ENCODE measurements around the gene FEN1.

Gene FEN1, protein sequence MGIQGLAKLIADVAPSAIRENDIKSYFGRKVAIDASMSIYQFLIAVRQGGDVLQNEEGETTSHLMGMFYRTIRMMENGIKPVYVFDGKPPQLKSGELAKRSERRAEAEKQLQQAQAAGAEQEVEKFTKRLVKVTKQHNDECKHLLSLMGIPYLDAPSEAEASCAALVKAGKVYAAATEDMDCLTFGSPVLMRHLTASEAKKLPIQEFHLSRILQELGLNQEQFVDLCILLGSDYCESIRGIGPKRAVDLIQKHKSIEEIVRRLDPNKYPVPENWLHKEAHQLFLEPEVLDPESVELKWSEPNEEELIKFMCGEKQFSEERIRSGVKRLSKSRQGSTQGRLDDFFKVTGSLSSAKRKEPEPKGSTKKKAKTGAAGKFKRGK

DNA sequence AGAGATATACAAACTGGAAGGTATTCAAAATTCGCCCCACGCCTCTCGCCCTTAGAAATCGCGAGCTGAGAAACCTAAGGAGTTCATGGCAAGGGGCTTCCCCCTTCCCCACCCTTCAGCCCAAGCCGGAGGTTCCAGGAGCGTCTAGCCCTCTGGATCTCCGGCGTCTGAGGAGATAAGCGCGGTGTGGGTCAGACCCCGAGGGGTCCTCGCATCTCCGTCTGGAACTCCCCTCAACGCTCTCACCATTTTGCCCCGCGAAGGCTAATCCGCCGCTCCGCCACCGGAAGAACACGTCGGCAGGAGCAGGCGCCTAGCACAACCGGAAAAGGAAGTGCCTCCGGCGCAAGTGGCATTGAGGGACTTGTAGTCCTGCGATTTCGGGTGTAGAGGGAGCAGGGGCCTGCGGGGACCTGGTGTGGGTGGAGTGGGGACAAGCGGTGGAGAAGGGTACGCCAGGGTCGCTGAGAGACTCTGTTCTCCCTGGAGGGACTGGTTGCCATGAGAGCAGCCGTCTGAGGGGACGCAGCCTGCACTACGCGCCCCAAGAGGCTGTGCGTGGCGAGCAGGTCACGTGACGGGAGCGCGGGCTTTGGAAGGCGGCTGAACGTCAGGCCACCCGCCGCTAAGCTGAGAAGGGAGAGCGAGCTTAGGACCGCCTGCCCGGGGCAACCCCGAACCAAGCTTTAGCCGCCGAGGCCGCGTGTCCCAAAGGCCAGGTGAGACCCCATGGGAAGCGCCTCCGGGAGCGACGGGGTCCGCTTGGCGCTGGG lies at the start of gene FEN1, which contains the start of gene TMEM258:
TSS of gene FEN1 (plus strand) at position 602 of the 773 bp plus-strand sequence. CDS start 2,451 bp downstream, outside the sequence.
TSS of gene TMEM258 (minus strand) at position 290 of the 773 bp plus-strand sequence. CDS start at position 249, 41 bp downstream.
- DNase-seq (ENCODE audit: low spot score), result peak; percentile 91

DNA sequence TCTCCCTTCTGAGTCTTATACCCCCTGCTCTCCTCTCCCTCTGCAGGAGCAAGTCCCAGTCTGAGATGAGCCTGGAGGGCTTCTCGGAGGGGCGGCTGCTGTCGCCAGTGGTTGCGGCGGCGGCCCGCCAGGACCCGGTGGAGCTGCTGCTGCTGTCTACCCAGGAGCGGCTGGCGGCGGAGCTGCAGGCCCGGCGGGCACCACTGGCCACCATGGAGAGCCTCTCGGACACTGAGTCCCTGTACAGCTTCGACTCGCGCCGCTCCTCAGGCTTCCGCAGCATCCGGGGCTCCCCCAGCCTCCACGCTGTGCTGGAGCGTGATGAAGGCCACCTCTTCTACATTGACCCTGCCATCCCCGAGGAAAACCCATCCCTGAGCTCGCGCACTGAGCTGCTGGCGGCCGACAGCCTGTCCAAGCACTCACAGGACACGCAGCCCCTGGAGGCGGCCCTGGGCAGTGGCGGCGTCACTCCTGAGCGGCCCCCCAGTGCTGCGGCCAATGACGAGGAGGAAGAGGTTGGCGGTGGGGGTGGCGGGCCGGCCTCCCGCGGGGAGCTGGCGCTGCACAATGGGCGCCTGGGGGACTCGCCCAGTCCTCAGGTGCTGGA lies 49.1 kb upstream of the FEN1 start:
- DNase-seq (ENCODE audit: low spot score), result no peak

DNA sequence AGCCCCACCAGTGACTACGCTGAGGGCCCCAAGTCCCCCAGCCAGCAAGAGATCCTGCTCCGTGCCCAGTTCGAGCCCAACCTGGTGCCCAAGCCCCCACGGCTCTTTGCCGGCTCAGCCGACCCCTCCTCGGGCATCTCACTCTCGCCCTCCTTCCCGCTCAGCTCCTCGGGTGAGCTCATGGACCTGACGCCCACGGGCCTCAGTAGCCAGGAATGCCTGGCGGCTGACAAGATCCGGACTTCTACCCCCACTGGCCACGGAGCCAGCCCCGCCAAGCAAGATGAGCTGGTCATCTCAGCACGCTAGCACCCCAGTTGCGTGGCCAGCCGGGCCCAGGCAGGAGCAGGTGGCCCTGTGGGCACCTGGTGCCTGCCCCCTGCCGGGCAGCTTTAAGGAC lies 48.5 kb upstream of the FEN1 start:
- DNase-seq (ENCODE audit: low spot score), result no peak

DNA sequence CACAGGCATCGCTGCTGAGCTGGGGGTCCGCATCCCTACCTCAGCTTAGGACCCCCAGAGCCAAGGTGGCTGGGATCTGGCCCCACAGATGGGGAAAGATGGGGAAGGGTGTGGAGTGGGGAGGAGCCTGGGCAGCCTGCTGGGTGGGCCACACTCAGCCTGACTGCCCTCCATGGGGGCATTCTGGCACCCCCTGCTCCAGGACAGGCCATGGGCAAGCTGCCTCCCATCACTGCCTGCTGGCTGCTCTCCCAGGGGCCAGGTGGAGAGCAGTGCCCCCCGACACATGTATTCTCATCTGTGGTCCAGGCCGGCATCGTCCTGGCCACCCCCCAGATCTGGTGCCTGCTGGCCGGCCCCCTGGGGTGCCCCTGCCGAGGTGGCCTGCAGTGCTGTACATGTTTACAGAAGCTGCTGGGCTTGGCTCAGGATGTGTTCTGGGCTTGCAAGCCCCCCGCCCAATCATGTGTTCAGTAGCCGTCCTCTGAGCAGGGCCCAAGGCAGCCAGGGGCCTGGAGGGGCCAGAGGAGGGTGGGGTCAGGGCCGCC lies 48.0 kb upstream of the FEN1 start:
- DNase-seq (ENCODE audit: low spot score), result no peak

DNA sequence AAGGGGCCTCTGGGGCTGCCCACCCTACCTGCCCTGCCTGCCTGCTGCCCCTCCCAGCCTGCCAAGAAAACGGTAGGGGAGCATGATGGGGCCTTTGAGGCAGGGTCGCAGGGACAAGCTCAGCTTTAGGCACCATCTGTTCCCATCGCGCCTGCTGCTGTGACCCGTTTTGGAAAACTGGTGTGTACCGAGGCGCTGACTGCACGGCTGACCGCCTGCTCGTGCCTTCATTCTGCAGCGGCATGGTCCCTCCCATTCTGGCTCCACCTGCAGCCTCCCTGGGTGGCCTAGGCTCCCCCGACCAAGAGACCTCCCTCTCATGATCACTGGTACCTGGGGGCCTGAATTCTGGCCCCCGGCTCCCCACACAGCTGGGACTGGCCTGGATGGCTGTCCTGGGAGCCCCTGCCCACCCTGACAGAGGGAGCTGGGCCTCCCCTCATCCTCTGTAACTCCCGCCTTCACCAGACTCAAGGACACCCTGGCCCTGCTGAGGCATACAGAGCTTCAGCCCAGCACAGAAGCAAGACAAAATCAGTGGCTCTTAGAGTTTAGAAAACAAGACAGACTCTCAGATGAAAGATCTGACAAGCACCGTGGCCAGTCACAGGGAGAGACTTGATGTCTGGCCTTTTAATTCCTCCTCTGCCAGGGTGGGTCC lies 46.8 kb upstream of the FEN1 start:
- no peak for DNase-seq (ENCODE audit: low spot score)

DNA sequence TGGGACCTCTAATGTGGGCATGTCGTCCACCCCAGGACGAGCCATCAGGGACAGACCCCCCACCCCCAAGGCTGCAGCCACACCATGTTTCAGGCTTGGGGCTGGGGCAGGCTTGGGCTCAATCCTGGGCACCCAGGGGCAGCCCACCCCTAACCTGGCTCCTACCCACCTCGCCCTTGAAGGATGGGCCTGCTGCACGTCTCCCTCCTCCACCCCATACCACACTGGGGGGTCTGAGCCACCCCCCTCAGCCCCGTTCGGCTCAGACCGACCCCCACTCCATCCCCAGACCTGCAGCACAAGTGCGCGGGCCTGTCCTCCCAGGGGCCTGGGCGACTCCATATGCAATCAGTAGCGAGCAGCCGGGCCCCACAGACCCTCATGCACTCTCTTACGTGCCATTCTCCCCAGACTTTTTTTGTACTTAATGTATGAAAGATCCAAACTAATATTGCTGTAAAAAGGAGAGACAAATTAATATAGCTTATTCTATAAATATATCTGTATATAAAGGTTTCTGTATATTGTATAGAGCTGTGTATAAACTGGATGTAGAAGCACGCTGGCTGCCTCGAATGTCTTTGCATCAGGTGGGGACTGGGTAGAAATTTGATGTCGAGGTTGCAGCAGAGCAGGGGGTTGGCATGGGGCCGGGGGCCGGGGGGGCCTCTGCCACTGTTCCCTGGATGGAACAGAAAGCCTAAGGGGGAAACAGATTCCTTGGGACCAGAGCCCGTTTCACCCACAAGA lies 46.1 kb upstream of the FEN1 start:
- no peak for DNase-seq (ENCODE audit: low spot score)

DNA sequence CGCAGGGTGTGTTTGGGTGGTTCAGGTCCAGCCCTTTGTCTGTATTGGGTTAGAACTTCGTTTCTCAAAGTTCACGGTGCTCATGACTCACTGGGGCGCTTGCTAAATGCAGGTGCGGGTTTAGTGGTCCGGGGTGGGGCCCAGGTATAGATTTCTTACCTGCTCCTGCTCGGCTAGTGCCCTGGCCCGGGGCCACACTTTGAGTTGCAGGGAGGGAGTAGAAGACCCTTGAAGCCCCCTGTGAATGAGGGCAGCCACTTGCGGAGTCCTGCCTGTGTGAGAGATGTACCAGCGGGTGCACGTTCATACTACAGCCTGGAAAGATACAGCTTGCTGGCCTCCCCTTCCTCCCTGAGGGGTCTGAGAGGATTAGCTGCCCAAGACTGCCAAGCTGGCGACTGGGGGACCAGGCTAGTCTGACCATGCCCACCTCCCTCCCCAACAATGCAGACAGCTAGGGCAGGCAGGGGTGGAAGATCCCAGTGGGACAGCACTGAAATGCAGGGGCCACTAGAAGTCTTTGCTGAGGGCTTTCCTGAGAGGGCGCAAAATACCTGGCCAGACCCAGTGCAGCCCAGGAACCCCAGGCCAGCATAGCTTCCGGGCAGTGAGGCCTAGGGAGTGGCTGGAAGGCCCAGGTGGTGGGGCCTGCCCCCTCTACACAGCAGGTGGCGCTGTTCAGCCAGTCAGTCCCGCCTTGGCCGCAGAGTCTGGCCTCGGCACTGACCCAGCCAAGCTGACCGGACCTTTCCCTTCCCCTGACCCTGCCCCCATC lies 45.3 kb upstream of the FEN1 start:
- peak; percentile 70 for DNase-seq (ENCODE audit: low spot score)

DNA sequence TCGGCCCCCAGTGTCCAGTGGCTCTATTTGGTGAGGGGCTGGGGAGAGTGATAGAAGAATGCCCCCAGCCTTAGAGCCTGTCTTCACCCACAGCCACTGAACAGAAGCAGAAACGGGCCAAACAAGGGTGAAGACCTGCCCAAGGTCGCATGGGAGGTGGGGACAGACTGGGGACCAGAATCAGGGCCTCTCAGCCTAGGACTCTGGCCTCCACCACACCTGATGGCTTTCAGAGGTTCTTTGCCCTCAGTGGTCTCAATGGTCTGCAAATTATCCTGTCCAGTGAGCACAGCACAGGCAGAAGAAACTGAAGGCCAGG lies 44.8 kb upstream of the FEN1 start:
- DNase-seq (ENCODE audit: low spot score), result no peak

DNA sequence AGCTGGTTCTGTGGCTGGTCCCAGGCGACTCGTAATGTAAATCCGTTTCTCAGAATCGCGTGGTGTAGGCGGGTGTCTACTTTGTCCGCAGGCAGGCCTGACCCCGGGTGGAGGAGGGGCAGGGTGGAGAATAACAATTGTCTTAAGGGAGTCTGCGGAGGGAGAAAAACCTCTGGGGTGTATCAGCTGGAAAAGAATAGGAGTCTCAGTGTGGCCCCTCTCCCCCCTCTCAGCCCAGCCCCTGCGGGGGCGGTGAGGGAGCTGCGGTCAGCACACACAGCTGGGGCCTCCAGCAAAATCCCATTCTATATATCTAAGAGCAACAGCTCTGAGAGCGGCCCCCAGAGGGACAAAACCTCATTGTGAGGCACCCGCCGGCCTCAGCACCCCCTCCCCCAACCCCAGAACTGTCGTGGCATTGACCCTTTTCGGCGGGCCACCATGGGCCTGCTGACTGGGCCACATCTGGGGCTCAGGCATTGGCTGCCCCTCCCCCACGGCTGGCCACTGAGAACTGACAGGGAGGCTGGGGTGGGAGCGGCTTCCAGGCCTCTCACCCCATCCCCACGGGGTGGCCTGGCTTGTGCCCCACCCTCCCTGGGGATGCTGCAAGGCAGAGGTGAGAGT lies 43.0 kb upstream of the FEN1 start:
- DNase-seq (ENCODE audit: low spot score), result no peak

DNA sequence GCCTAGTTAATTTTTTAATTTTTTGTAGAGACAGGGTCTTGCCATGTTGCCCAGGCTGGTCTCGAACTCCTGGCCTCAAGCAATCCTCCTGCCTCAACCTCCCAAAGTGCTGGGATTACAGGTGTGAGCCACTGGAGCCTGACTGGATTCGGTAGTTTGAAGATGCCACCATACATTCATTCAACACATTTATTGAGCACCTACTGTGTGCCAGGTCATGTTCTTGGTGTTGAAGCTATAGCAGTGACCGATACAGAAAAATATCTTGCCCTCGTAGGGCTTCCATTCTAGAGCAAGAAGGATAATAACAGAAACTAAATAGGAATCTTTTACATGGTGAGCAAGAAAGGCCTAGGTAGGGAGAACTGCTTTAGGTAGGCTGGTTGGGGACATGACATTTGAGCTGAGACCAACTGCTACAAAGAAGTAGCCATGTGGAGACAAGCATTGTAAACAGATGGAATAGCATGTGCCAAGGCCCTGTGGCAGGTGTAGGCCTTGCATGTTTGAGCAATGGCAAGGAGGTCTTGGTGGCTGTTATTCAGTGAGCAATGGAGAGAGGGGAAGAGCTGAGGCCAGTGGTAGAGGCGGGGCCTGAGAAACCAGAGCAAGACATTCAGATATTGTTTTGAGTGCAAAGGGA lies 42.0 kb upstream of the FEN1 start:
- no peak for DNase-seq (ENCODE audit: low spot score)

DNA sequence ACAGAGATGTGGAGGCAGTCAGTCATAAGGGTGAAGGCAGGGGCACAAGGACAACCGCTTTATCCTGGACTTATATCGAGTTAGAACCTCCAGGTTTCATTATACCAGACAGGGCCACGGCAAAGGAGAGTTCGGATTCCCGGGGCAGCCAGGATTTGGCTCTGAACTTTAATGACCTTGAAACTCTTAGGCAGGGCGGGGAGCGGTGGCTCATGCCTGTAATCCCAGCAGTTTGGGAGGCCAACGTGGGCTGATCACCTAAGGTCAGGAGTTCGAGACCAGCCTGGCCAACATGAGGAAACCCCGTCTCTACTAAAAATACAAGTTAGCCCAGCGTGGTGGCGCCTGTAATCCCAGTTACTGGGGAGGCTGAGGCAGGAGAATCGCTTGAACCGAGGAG lies 41.3 kb upstream of the FEN1 start:
- no peak for DNase-seq (ENCODE audit: low spot score)

DNA sequence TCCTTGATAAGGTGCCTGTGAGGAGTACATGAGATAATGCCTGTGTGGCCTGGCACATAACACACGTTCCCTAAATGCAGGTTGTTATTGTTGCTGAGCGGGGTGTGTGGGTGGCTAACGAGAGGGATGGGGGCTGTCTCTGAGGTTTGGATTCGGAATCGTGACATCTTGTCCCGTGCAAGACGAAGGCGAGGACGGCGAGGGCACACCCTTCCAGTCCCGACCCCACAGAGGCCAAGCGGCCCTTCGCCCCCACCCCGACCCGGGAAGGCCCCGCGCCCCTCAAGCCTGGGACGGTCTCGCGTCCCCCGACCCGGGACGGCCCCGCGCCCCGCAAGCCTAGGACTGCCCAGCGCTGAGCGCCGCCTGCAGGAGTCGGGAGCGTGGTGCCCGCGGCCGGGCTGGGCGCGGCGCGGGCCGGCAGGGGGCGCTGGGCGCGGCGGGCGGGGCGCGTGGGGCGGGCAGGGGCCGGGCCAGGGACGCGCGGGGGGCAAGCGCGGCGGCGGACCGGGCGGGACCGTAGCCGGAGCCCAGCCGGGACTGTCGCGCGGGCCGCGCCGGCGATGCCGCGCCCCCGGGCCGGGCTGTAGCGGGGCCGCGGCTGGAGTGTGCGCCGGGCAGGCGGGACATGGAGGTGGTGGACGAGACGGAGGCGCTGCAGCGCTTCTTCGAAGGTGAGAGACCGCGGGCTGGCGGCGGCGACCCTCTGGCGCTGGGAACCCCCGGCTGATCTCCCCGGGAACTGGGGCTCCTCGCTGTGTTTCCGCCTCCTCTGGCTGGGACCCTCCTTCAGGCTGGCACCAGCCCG lies 40.4 kb upstream of the FEN1 start, which contains the start of gene MYRF:
TSS of gene MYRF (plus strand) at position 520 of the 808 bp plus-strand sequence. CDS start at position 629, 109 bp downstream.
- no peak for DNase-seq (ENCODE audit: low spot score)

DNA sequence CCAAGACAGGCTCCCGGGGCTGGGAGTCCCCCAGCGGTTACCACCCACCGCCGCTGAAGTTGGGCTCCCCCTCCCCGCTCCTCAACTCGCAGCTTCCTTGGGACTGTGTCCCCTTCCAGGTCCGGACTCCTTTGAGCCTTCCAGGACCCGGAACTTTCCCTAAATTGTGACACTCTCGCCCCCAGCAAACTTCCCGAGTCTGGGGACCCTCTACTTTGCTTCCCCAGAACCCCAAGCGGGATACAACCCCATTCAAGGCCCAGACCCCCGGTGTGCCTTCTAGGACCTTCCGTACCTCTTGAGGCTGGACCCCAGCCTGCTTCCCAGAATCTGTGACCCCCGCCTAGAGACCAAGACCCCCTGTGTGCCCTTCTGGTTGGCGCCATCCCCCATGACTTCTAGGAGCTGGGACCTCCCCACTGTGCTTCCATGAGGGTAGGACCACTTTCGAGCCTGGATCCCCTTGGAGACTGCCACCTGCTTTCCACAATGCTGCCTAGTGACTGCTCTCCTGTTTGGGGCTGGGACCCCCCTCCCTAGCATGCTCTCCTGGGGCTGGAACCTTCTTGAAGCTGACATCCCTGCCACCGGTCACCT lies 39.7 kb upstream of the FEN1 start:
- DNase-seq (ENCODE audit: low spot score), result no peak

DNA sequence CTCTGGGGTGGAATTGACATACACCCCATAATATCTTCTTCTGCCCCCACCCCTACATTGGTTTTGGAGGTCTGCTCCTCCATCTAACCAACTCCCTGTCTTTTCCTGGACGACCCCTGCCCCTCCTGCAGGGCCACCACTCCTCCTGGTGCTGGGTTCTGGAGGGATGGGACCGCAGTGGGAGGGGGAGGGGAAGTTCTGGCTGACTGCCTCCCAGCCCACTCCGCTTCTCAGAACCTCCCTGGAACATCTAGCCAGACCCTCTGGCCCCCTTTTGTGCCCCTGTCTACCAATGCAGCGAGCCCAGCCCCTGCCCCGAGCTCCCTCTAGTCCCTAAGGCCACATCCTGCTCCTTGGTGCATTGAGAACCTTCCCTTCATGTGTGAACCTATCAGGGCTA lies 39.0 kb upstream of the FEN1 start:
- no peak for DNase-seq (ENCODE audit: low spot score)

DNA sequence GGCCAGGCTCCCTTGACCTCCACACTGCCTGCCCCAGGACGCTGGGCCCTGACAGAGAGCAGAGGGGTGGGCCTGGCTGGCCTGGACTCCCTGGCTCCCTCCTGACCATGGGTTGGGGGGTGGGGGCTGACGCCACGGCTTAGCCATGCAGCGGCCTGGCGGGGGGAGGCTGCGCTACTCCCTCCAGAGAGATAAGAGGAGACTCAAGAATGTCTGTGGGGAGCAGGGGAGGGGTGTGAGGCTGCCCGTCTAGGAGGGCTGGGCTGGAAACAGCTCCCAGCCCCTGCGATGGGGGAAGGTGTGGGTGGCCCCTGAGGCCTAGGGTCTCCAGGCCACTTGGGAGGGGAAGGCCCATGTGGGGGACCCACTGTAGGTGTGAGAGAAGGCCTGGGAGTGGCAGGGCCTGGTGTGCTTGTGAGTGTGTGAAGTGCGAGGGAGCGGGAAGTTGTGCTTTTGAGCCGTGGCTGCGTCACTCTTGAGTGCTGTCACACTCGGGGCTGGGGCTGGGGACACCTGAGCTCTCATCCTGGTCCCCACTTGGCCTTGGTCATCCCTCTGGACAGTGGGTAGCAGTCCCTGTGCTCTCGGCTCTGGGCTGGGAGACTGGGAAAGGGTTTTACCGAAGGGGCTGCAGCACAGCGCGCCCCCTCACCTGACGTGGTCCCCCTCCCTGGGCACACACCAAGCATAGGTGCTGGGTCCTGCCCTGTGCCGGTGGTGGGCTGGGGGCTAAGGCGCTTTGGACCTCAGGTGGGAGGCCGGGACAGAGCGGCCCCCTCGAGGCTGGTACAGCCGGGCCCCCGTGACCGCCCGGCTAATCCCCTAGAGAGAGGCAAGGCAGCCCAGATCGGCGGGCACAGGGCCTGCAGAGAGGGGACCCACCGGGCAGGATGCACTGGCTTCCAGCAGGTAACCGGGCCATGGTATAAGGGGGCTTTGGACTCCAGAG lies 37.9 kb upstream of the FEN1 start:
- no peak for DNase-seq (ENCODE audit: low spot score)

DNA sequence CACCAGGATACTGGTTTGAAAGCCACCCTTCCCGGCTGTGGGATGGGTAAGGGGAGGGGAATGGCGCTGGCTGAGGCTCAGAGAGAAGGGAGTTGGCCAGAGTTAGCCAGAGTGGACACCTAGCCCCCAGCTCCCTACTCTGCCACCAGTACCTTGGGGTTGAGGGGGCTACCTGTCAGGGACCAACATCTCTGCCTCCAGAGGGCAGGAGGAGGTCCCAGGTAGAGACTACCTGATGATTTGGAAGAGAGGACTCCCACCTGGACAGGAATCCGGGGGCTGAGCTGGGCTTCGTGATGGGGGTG lies 36.6 kb upstream of the FEN1 start:
- no peak for DNase-seq (ENCODE audit: low spot score)

All from kidney capillary endothelial cell (primary cell).